Activated T-cell treated with anti-CD3 and anti-CD28 coated beads, Interleukin-2, amount 50 U/mL, for 72 hours (primary cell): ENCODE measurements around the gene ARL5A. TPM values are rescaled to one million over a fixed set of nuclear protein-coding genes. Genes with fewer than 3 reads are reported as not detected.

Source experiments
- total RNA-seq, 2 donors: library from RNA; stranded (reverse); gene quantifications; one replicate each; pipeline ENCODE4 v1.2.3, GENCODE V29; 2022

Gene ARL5A
- total RNA-seq, 2 donors from 2014 or later: 38.4 to 46.3 TPM

Other genes starting within 250 kb of the ARL5A start
- gene NEB, start 93.9 kb downstream of the ARL5A start, total RNA-seq: 1 to 10 TPM; 1.1 to 1.2 TPM